Smooth muscle cell (in vitro differentiated cells): ENCODE results near the gene CYP4V2. TPM values are rescaled to one million over a fixed set of nuclear protein-coding genes. Genes with fewer than 3 reads are reported as not detected.

ENCODE experiments used
- DNase-seq: peaks from one replicate; lab custom pipeline; 2025; ENCODE audit not compliant: unreplicated experiment; lab: John Stamatoyannopoulos, UW
- H2AFZ ChIP-seq: fragments of 200-600 bp; sonication (generic); 2 replicates; pipeline ENCODE4 v1.6.0; 2016; ENCODE audit warnings: antibody characterized with exemption, low read depth, mild to moderate bottlenecking
- H3F3A ChIP-seq: fragments of 200-600 bp; sonication (generic); 2 replicates; pipeline ENCODE4 v1.6.0; 2017; ENCODE audit warnings: antibody characterized with exemption, low read depth
- H3K27ac ChIP-seq: fragments of 200-600 bp; sonication (generic); 2 replicates; pipeline ENCODE4 v1.5.1; 2016; ENCODE audit warnings: low read depth, mild to moderate bottlenecking
- H3K27me3 ChIP-seq: fragments of 200-600 bp; sonication (generic); 2 replicates; pipeline ENCODE4 v1.6.1; 2016; ENCODE audit warnings: low read depth, mild to moderate bottlenecking
- H3K36me3 ChIP-seq: fragments of 200-600 bp; sonication (generic); 2 replicates; pipeline ENCODE4 v1.5.1; 2016; ENCODE audit warnings: low read depth
- H3K4me1 ChIP-seq: fragments of 200-600 bp; sonication (generic); 2 replicates; pipeline ENCODE4 v1.5.1; 2016; ENCODE audit warnings: low read depth
- H3K4me2 ChIP-seq: fragments of 200-600 bp; sonication (generic); 2 replicates; pipeline ENCODE4 v1.6.0; 2016; ENCODE audit warnings: mild to moderate bottlenecking
- H3K4me3 ChIP-seq: fragments of 200-600 bp; sonication (generic); 2 replicates; pipeline ENCODE4 v1.5.1; 2016; ENCODE audit warnings: mild to moderate bottlenecking
- H3K79me2 ChIP-seq: fragments of 200-600 bp; sonication (generic); 2 replicates; pipeline ENCODE4 v1.6.0; 2016; ENCODE audit warnings: low read depth, mild to moderate bottlenecking
- H3K9ac ChIP-seq: fragments of 200-600 bp; sonication (generic); 2 replicates; pipeline ENCODE4 v1.6.0; 2016; ENCODE audit warnings: low read depth
- H3K9me3 ChIP-seq: fragments of 200-600 bp; sonication (generic); replicated peaks from 2 replicates; pipeline ENCODE4 v1.5.1; 2016; ENCODE audit warnings: low read depth
- H4K20me1 ChIP-seq: fragments of 200-600 bp; sonication (generic); 2 replicates; pipeline ENCODE4 v1.6.0; 2016; ENCODE audit warnings: low read depth
- WGBS: methylation state at CpG from one replicate; pipeline ENCODE4 v1.1.7; 2016; ENCODE audit warnings: low lambda C conversion rate; 5-methylcytosine and 5-hydroxymethylcytosine counted together
- polyA plus RNA-seq: library from polyadenylated mRNA; unstranded; fragments of >200 nt; fragmentation: Nextera tagmentation; extraction: Ambion mirVana; gene quantifications from 2 replicates; pipeline ENCODE4 v1.2.1, GENCODE V29; 2016
- total RNA-seq: library from RNA; depleted of rRNA; stranded (reverse); fragments of >200 nt; gene quantifications from 2 replicates; pipeline ENCODE4 v1.2.3, GENCODE V29; 2014
- TF ChIP-seq, protein P1 (sequence below): fragments of 200-600 bp; sonication (generic); IDR thresholded peaks from 2 replicates; pipeline ENCODE4 v1.5.1; 2017; ENCODE audit warnings: borderline replicate concordance, mild to moderate bottlenecking, antibody characterized with exemption; ENCODE audit not compliant: insufficient read depth, poor library complexity, severe bottlenecking

The CYP4V2 gene
- total and polyA plus RNA-seq, 2 experiments from 2014 or later = 0.42 to 3.4 TPM

DNA sequence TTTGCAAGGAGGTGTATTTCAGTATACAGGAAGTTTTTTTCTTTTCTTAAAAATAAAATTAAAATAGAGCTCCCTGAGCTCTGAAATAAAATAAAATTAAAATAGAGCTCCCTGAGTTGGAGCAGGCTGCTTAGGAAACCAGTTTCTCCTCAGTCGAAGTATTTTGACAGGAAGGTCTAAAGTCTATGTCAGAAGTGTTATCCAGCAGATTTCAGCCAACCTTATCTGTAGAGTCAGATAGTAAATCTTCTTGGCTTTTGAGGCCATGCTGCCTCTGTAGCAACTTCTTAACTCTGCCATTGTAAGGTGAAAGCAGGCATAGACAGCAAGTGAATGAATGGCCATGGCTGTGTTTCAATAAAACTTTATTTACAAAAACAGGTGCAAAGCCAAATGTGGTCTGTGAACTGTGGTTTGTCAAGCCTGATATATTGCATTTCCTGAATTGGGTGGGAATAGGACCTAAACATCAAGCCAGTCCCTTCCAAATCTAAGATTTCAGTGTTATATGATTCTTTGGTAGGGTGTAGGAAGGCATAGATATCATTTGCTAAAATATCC, 26.4 kb downstream of the CYP4V2 start:
- H3K9ac ChIP-seq = no peak overlapping the region
- no peak overlapping the region for H3K27ac ChIP-seq
- H3K4me2 ChIP-seq = no peak overlapping the region
- no peaks in the 10 kb centered on the region for H3K36me3 ChIP-seq
- no peak overlapping the region for H2AFZ ChIP-seq
- 75% methylated on average over 1 of the region's 1 CpG for WGBS
- no peaks in the 10 kb centered on the region for H3K79me2 ChIP-seq
- H3K4me1 ChIP-seq = no peaks in the 10 kb centered on the region
- TF ChIP-seq, protein P1, sequence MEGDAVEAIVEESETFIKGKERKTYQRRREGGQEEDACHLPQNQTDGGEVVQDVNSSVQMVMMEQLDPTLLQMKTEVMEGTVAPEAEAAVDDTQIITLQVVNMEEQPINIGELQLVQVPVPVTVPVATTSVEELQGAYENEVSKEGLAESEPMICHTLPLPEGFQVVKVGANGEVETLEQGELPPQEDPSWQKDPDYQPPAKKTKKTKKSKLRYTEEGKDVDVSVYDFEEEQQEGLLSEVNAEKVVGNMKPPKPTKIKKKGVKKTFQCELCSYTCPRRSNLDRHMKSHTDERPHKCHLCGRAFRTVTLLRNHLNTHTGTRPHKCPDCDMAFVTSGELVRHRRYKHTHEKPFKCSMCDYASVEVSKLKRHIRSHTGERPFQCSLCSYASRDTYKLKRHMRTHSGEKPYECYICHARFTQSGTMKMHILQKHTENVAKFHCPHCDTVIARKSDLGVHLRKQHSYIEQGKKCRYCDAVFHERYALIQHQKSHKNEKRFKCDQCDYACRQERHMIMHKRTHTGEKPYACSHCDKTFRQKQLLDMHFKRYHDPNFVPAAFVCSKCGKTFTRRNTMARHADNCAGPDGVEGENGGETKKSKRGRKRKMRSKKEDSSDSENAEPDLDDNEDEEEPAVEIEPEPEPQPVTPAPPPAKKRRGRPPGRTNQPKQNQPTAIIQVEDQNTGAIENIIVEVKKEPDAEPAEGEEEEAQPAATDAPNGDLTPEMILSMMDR = no peak
- no peaks in the 10 kb centered on the region for H3F3A ChIP-seq
- DNase-seq = no peak
- H4K20me1 ChIP-seq = no peaks in the 10 kb centered on the region
- H3K9me3 ChIP-seq = no peaks in the 10 kb centered on the region
- H3K4me3 ChIP-seq = no peak overlapping the region
- H3K27me3 ChIP-seq = peaks cover 5% of the 10 kb centered on the region

- 96% methylated on average over 1 of the region's 1 CpG for WGBS
- TF ChIP-seq, protein P1 = no peak
- H3K36me3 ChIP-seq = no peaks in the 10 kb centered on the region
- H3K4me2 ChIP-seq = no peak overlapping the region
- no peak overlapping the region for H3K9ac ChIP-seq
- no peak overlapping the region for H2AFZ ChIP-seq
- no peak for DNase-seq
- no peaks in the 10 kb centered on the region for H3K4me1 ChIP-seq
- no peaks in the 10 kb centered on the region for H3F3A ChIP-seq
- H4K20me1 ChIP-seq = no peaks in the 10 kb centered on the region
- H3K4me3 ChIP-seq = no peak overlapping the region
- no peaks in the 10 kb centered on the region for H3K9me3 ChIP-seq
- H3K27ac ChIP-seq = no peak overlapping the region
- H3K79me2 ChIP-seq = no peaks in the 10 kb centered on the region
- H3K27me3 ChIP-seq = no peaks in the 10 kb centered on the region
Observed at GRCh38 chr4:186221624-186222023, 30.3 kb downstream of the CYP4V2 start.

GRCh38 chr4:186225848-186226247, 34.5 kb downstream of the CYP4V2 start:
- H3F3A ChIP-seq = no peaks in the 10 kb centered on the region
- no peak overlapping the region for H3K4me2 ChIP-seq
- H4K20me1 ChIP-seq = no peaks in the 10 kb centered on the region
- DNase-seq = no peak
- no peak overlapping the region for H3K9ac ChIP-seq
- TF ChIP-seq, protein P1 = no peak
- H3K4me3 ChIP-seq = no peak overlapping the region
- H3K9me3 ChIP-seq = no peaks in the 10 kb centered on the region
- no peak overlapping the region for H2AFZ ChIP-seq
- H3K36me3 ChIP-seq = no peaks in the 10 kb centered on the region
- no peaks in the 10 kb centered on the region for H3K79me2 ChIP-seq
- no peak overlapping the region for H3K27ac ChIP-seq
- no peaks in the 10 kb centered on the region for H3K4me1 ChIP-seq
- no peaks in the 10 kb centered on the region for H3K27me3 ChIP-seq

DNA sequence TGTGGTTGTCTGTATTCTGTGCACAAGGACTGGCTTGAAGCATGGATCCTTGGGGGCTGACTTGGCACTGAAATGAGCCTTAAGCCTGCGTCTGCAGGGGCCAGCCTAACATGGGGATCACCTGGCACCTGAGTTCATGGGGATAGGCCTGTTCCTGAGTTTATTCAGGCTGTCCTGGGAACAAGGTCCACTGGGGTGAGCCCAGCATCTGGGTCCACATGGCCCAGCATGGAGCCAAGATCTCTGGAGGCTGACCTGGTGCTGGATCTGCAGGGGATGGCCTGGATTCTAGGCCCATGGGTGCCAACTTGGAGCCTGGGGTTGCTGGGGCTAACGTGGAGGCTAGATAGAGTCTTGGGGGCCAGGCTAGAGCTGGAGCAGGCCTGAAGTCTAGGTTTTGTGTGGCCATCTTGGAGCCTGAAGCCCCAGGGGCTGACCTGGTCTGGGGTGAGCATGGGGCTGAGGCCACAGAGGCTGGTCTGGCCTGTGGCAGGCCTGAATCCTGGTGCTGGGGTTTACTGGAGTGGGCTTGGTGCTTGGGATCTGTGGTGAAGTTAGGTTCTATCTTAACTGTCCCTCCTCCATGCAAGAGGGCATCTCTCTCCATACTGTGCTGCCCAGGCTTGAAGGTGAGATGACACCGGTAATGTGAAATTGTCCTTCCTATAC, 35.3 kb downstream of the CYP4V2 start:
- Histone ChIP-seq H4K20me1 (no peaks in the 10 kb centered on the region), H3K36me3 (no peaks in the 10 kb centered on the region), H3K27ac (no peak overlapping the region), H3K9ac (no peak overlapping the region), H3K4me3 (no peak overlapping the region), H2AFZ (no peak overlapping the region), H3K4me2 (no peak overlapping the region), H3K79me2 (no peaks in the 10 kb centered on the region), H3K4me1 (no peaks in the 10 kb centered on the region), H3K27me3 (no peaks in the 10 kb centered on the region), H3F3A (no peaks in the 10 kb centered on the region), H3K9me3 (no peaks in the 10 kb centered on the region)
- no peak for DNase-seq
- TF ChIP-seq, protein P1 = no peak
- WGBS = 84% methylated on average over 3 of the region's 3 CpGs
